Calu3 (cell line): Measurements from ENCODE around the gene SYNPO2. TPM values are rescaled to one million over a fixed set of nuclear protein-coding genes. Genes with fewer than 3 reads are reported as not detected.
A peak's percentile ranks its signal among the peaks of the same experiment; 100 is the strongest.

Source experiments
- BruUV-seq: library from RNA; stranded (reverse); fragments of 400-500 nt; replicated peaks from 2 replicates; lab custom pipeline; 2021; lab: Mats Ljungman, UMichigan
- CTCF ChIA-PET: fragments of 300-600 bp; sonication (Branson Sonifier 250); formaldehyde crosslinking; loops from one replicate; lab custom pipeline; 2022; ENCODE audit warnings: antibody characterized with exemption; lab: Charles Lee
- DNase-seq: peaks from one replicate; pipeline ENCODE4 v3.0.0; 2022
- H3K27ac Mint-ChIP-seq: one replicate; pipeline ENCODE4 v1.8.0; 2022; ENCODE audit warnings: mixed read lengths; ENCODE audit not compliant: unreplicated experiment
- H3K27me3 Mint-ChIP-seq: one replicate; pipeline ENCODE4 v1.8.0; 2022; ENCODE audit warnings: mixed read lengths; ENCODE audit not compliant: unreplicated experiment
- H3K36me3 Mint-ChIP-seq: one replicate; pipeline ENCODE4 v1.8.0; 2022; ENCODE audit warnings: mild to moderate bottlenecking, moderate library complexity, mixed read lengths; ENCODE audit not compliant: insufficient read depth, unreplicated experiment
- H3K4me1 Mint-ChIP-seq: one replicate; pipeline ENCODE4 v1.8.0; 2022; ENCODE audit warnings: mild to moderate bottlenecking, low read depth, mixed read lengths; ENCODE audit not compliant: unreplicated experiment
- H3K4me3 Mint-ChIP-seq: one replicate; pipeline ENCODE4 v1.8.0; 2022; ENCODE audit warnings: mild to moderate bottlenecking, low read depth, moderate library complexity, mixed read lengths; ENCODE audit not compliant: unreplicated experiment
- H3K9me3 Mint-ChIP-seq: one replicate; pipeline ENCODE4 v1.8.0; 2022; ENCODE audit warnings: low read depth, mixed read lengths; ENCODE audit not compliant: unreplicated experiment
- CTCF ChIP-seq: fragments of 200-600 bp; IDR thresholded peaks from one replicate; pipeline ENCODE4 v1.8.0; 2022; ENCODE audit warnings: antibody characterized with exemption; ENCODE audit not compliant: unreplicated experiment
- intact Hi-C: fragments of 100-400 bp; cut with micrococcal nuclease; formaldehyde crosslinking; loops from one replicate; pipeline ENCODE4 v1.10.0; 2022; ENCODE audit not compliant: unreplicated experiment
- total RNA-seq: library from RNA; stranded (reverse); gene quantifications from 2 replicates; pipeline ENCODE4 v1.2.3, GENCODE V29; 2022

Gene SYNPO2
- total RNA-seq, 1 experiment from 2014 or later: 0.17 TPM

GRCh38 chr4:118979712-118980111 lies 91.1 kb downstream of the SYNPO2 start:
- intact Hi-C loops: loop anchor here (5.0 kb wide), 1 partner anchor 323 kb away; a partner anchor contains a TSS
- Mint-ChIP-seq H3K27ac (no peak overlapping the region), H3K9me3 (no peaks in the 10 kb centered on the region), H3K4me1 (no peaks in the 10 kb centered on the region), H3K27me3 (no peaks in the 10 kb centered on the region), H3K4me3 (no peak overlapping the region), H3K36me3 (no peaks in the 10 kb centered on the region)
- no TSS peak for BruUV-seq
- TF ChIP-seq CTCF: no peak
- no peak for DNase-seq
- CTCF ChIA-PET: no interaction called here

- H3K36me3 Mint-ChIP-seq: no peaks in the 10 kb centered on the region
- H3K27ac Mint-ChIP-seq: no peak overlapping the region
- no peaks in the 10 kb centered on the region for H3K9me3 Mint-ChIP-seq
- no TSS peak for BruUV-seq
- TF ChIP-seq CTCF: no peak
- H3K27me3 Mint-ChIP-seq: no peaks in the 10 kb centered on the region
- DNase-seq: no peak
- no peak overlapping the region for H3K4me3 Mint-ChIP-seq
- intact Hi-C loops: loop anchor here (5.0 kb wide), 1 partner anchor 321 kb away; a partner anchor contains a TSS
- CTCF ChIA-PET: no interaction called here
- H3K4me1 Mint-ChIP-seq: no peaks in the 10 kb centered on the region
Observed at GRCh38 chr4:118981171-118981838, 92.7 kb downstream of the SYNPO2 start.

- intact Hi-C loops: loop anchor here (1.0 to 5.0 kb wide), 3 partner anchors 304 to 509 kb away; a partner anchor contains a TSS
- BruUV-seq: no TSS peak
- Mint-ChIP-seq H3K9me3 (no peaks in the 10 kb centered on the region), H3K27ac (no peak overlapping the region), H3K36me3 (no peaks in the 10 kb centered on the region), H3K4me3 (no peak overlapping the region), H3K4me1 (no peaks in the 10 kb centered on the region), H3K27me3 (no peaks in the 10 kb centered on the region)
- TF ChIP-seq CTCF: peak; percentile 20
- peak; percentile 55 for DNase-seq
- CTCF ChIA-PET: no interaction called here
Observed at GRCh38 chr4:118981839-118982381, 93.3 kb downstream of the SYNPO2 start.

- no peak for DNase-seq
- Mint-ChIP-seq H3K4me3 (no peak overlapping the region), H3K4me1 (no peaks in the 10 kb centered on the region), H3K27me3 (no peaks in the 10 kb centered on the region), H3K27ac (no peak overlapping the region), H3K9me3 (no peaks in the 10 kb centered on the region), H3K36me3 (no peaks in the 10 kb centered on the region)
- no peak for TF ChIP-seq CTCF
- CTCF ChIA-PET: interaction anchor here (0.7 kb wide), 1 partner anchor 37 kb away, joined by 3 read pairs; no protein-coding TSS in a partner anchor
- intact Hi-C loops: loop anchor here (2.0 to 5.0 kb wide), 2 partner anchors 319 to 508 kb away; a partner anchor contains a TSS
- no TSS peak for BruUV-seq
Observed at GRCh38 chr4:118983293-118983692, 94.6 kb downstream of the SYNPO2 start.
